ENCODE results near the gene KRT79.

GRCh38 chr12:52876372-52876771 lies 42.3 kb upstream of the KRT79 start:
- TF ChIP-seq, protein P1, sequence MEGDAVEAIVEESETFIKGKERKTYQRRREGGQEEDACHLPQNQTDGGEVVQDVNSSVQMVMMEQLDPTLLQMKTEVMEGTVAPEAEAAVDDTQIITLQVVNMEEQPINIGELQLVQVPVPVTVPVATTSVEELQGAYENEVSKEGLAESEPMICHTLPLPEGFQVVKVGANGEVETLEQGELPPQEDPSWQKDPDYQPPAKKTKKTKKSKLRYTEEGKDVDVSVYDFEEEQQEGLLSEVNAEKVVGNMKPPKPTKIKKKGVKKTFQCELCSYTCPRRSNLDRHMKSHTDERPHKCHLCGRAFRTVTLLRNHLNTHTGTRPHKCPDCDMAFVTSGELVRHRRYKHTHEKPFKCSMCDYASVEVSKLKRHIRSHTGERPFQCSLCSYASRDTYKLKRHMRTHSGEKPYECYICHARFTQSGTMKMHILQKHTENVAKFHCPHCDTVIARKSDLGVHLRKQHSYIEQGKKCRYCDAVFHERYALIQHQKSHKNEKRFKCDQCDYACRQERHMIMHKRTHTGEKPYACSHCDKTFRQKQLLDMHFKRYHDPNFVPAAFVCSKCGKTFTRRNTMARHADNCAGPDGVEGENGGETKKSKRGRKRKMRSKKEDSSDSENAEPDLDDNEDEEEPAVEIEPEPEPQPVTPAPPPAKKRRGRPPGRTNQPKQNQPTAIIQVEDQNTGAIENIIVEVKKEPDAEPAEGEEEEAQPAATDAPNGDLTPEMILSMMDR (IDR thresholded peaks at IDR 0.05): no peak
- no peak for TF ChIP-seq POLR2A (IDR thresholded peaks at IDR 0.05)
- no peak for TF ChIP-seq EP300 (IDR thresholded peaks at IDR 0.05)

Measured in gastroesophageal sphincter (tissue), 3 donors.